A549 (cell line): Measurements from ENCODE around the gene FKBP6.

Experiments
- ESRRA ChIP-seq: fragments of 150-350 bp; IDR thresholded peaks from 2 replicates; pipeline ENCODE4 v1.6.1; 2014; ENCODE audit warnings: mild to moderate bottlenecking, low read length, borderline replicate concordance
- POLR2A ChIP-seq: IDR thresholded peaks from 2 replicates; pipeline ENCODE4 v1.6.1; 2012; ENCODE audit warnings: mild to moderate bottlenecking, low read length
- RFX5 ChIP-seq: fragments of 450-650 bp; IDR thresholded peaks from 2 replicates; pipeline ENCODE4 v1.7.1; 2014; ENCODE audit warnings: antibody characterized with exemption, mild to moderate bottlenecking, moderate library complexity
- TF ChIP-seq, protein P1 (sequence below): fragments of >200 bp; sonication (Bioruptor Twin); formaldehyde crosslinking; IDR thresholded peaks from 3 replicates; pipeline ENCODE4 v1.6.1; 2016
- TF ChIP-seq, protein P2 (sequence below): fragments of >200 bp; sonication (Bioruptor Twin); formaldehyde crosslinking; IDR thresholded peaks from 3 replicates; pipeline ENCODE4 v1.5.1; 2016

DNA sequence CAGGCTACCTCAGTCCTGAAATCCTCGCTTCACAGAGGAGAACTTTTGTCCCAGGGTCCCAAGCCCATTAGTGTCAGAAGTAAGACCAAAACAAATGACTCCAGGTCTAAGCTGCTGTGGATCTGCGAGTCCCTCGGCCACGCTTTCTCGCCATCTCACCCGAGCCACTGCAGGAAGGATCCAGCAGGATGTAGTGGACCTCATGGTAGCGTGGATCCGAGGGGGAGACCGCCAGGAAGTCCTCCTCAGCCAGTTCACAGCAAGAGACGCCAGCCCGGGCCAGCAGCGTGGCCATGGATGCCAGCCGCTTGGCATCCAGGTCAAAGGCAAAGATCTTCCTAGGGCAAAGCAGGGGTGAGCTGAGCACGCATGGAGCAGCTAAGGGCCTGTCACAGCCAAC lies 23.9 kb upstream of the FKBP6 start:
- TF ChIP-seq, protein P1, sequence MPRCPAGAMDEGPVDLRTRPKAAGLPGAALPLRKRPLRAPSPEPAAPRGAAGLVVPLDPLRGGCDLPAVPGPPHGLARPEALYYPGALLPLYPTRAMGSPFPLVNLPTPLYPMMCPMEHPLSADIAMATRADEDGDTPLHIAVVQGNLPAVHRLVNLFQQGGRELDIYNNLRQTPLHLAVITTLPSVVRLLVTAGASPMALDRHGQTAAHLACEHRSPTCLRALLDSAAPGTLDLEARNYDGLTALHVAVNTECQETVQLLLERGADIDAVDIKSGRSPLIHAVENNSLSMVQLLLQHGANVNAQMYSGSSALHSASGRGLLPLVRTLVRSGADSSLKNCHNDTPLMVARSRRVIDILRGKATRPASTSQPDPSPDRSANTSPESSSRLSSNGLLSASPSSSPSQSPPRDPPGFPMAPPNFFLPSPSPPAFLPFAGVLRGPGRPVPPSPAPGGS = no peak
- TF ChIP-seq, protein P2, sequence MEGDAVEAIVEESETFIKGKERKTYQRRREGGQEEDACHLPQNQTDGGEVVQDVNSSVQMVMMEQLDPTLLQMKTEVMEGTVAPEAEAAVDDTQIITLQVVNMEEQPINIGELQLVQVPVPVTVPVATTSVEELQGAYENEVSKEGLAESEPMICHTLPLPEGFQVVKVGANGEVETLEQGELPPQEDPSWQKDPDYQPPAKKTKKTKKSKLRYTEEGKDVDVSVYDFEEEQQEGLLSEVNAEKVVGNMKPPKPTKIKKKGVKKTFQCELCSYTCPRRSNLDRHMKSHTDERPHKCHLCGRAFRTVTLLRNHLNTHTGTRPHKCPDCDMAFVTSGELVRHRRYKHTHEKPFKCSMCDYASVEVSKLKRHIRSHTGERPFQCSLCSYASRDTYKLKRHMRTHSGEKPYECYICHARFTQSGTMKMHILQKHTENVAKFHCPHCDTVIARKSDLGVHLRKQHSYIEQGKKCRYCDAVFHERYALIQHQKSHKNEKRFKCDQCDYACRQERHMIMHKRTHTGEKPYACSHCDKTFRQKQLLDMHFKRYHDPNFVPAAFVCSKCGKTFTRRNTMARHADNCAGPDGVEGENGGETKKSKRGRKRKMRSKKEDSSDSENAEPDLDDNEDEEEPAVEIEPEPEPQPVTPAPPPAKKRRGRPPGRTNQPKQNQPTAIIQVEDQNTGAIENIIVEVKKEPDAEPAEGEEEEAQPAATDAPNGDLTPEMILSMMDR = no peak
- TF ChIP-seq ESRRA (no peak), POLR2A (no peak), RFX5 (no peak)
